Peyer's patch (tissue), 4 donors: ENCODE results near the gene ARL4A. TPM values are rescaled to one million over a fixed set of nuclear protein-coding genes. Genes with fewer than 3 reads are reported as not detected.
"Not testable (repeated sequence)": the region's sequence is repeated elsewhere in the genome, so short reads cannot be mapped to it uniquely, and the experiment has no call there.

Experiments
- DNase-seq, 3 donors: peaks; one replicate each; pipeline ENCODE4 v3.0.0-alpha.2; 2017 to 2019
- H3K27ac ChIP-seq, 4 donors: fragments of 200-600 bp; sonication (generic); one replicate each; pipeline ENCODE4 v1.5.1; 2016 to 2019
- H3K27me3 ChIP-seq, 2 donors: fragments of 200-600 bp; sonication (generic); one replicate each; pipeline ENCODE4 v1.5.1; 2019
- H3K36me3 ChIP-seq, 3 donors: fragments of 200-600 bp; sonication (generic); one replicate each; pipeline ENCODE4 v1.5.1; 2016 to 2019
- H3K4me1 ChIP-seq, 4 donors: fragments of 200-600 bp; sonication (generic); one replicate each; pipeline ENCODE4 v1.5.1; 2016 to 2019
- H3K4me3 ChIP-seq, 4 donors: fragments of 200-600 bp; sonication (generic); 1 replicate in 3 of 4; 2 replicates in 1 of 4; pipeline ENCODE4 v1.5.1; 2016 to 2019; ENCODE audit warnings: mild to moderate bottlenecking in 1 of 4
- H3K9me3 ChIP-seq, 4 donors: fragments of 200-600 bp; sonication (generic); one replicate each; pipeline ENCODE4 v1.5.1; 2016 to 2019; ENCODE audit warnings: mild to moderate bottlenecking in 1 of 4
- CTCF ChIP-seq, 6 experiments: fragments of 450-650 bp in 4 of 6; fragments of 200-600 bp in 2 of 6; sonication (generic) in 1 of 6; IDR thresholded peaks; one replicate each; pipeline ENCODE4 v1.5.1; 2017 to 2019; ENCODE audit warnings: antibody characterized with exemption in 6 of 6, mild to moderate bottlenecking in 3 of 6, moderate library complexity in 1 of 6
- POLR2A ChIP-seq, 2 donors: fragments of 450-650 bp; IDR thresholded peaks; one replicate each; pipeline ENCODE4 v1.5.1; 2017; ENCODE audit warnings: antibody characterized with exemption in 2 of 2, mild to moderate bottlenecking in 2 of 2, moderate library complexity in 2 of 2
- total RNA-seq, 4 donors: library from RNA; depleted of rRNA; stranded (reverse); fragments of >200 nt; gene quantifications; one replicate each; pipeline ENCODE4 v1.1.0, GENCODE V29; 2016

Gene ARL4A
- total RNA-seq, 4 donors from 2014 or later, result 35.5 to 112 (median 85.6) TPM

- TF ChIP-seq CTCF (IDR thresholded peaks at IDR 0.05) (no peak), POLR2A (IDR thresholded peaks at IDR 0.05) (no peak)
- no peak for DNase-seq
Observed at GRCh38 chr7:12661581-12661980, 25.9 kb upstream of the ARL4A start.

GRCh38 chr7:12670000-12670729 is 17.3 kb upstream of the ARL4A start:
- Histone ChIP-seq H3K4me3 (no peak overlapping the region), H3K36me3 (no peaks in the 10 kb centered on the region), H3K27ac (peak overlapping the region in 1 of 4 donors; percentile 51), H3K4me1 (no peaks in the 10 kb centered on the region), H3K9me3 (no peaks in the 10 kb centered on the region), H3K27me3 (no peaks in the 10 kb centered on the region)
- TF ChIP-seq POLR2A (IDR thresholded peaks at IDR 0.05) (no peak), CTCF (IDR thresholded peaks at IDR 0.05) (no peak)
- DNase-seq, result no peak

More at GRCh38 chr7:12661581-12661980, 25.9 kb upstream of the ARL4A start:
- H3K4me1 ChIP-seq, result no peaks in the 10 kb centered on the region
- H3K27ac ChIP-seq, result no peak overlapping the region
- H3K4me3 ChIP-seq, result no peak overlapping the region
- no peaks in the 10 kb centered on the region for H3K27me3 ChIP-seq
- no peaks in the 10 kb centered on the region for H3K9me3 ChIP-seq
- H3K36me3 ChIP-seq, result no peaks in the 10 kb centered on the region

GRCh38 chr7:12670743-12671520 is 16.5 kb upstream of the ARL4A start:
- no peaks in the 10 kb centered on the region for H3K36me3 ChIP-seq
- peak overlapping the region in 1 of 4 donors; percentile 51 for H3K27ac ChIP-seq
- H3K4me1 ChIP-seq, result no peaks in the 10 kb centered on the region

GRCh38 chr7:12673436-12673835 is 14.0 kb upstream of the ARL4A start:
- not testable (repeated sequence) for H3K4me1 ChIP-seq, DNase-seq, H3K9me3 ChIP-seq, H3K27me3 ChIP-seq, H3K27ac ChIP-seq, H3K36me3 ChIP-seq, H3K4me3 ChIP-seq

More at GRCh38 chr7:12670743-12671520, 16.5 kb upstream of the ARL4A start:
- Histone ChIP-seq H3K4me3 (no peak overlapping the region), H3K27me3 (no peaks in the 10 kb centered on the region), H3K9me3 (no peaks in the 10 kb centered on the region)
- TF ChIP-seq POLR2A (IDR thresholded peaks at IDR 0.05) (no peak), CTCF (IDR thresholded peaks at IDR 0.05) (no peak)
- DNase-seq, result no peak

DNA sequence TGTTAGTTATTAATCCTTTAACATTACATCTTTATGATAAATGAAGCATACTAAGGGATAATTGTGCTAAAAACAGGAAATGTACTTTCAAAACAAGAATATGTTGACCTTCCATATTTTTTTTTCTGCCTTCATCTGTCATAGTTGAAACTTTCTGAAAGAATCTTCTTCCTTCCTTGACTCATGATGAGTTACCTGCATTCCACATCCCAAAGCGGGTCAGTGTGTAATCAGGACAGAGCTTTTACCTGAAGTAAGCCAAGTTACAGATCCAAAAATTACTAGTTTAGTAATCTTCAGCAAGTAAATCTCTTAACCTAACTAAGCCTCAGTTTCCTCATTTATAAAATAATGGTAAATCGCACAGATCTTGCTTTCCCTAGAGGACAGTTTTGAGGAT is 13.4 kb upstream of the ARL4A start:
- Histone ChIP-seq H3K9me3 (no peaks in the 10 kb centered on the region), H3K36me3 (no peaks in the 10 kb centered on the region), H3K27me3 (no peaks in the 10 kb centered on the region), H3K4me1 (no peaks in the 10 kb centered on the region), H3K27ac (no peak overlapping the region), H3K4me3 (no peak overlapping the region)
- DNase-seq, result no peak
- TF ChIP-seq CTCF (IDR thresholded peaks at IDR 0.05), result no peak

DNA sequence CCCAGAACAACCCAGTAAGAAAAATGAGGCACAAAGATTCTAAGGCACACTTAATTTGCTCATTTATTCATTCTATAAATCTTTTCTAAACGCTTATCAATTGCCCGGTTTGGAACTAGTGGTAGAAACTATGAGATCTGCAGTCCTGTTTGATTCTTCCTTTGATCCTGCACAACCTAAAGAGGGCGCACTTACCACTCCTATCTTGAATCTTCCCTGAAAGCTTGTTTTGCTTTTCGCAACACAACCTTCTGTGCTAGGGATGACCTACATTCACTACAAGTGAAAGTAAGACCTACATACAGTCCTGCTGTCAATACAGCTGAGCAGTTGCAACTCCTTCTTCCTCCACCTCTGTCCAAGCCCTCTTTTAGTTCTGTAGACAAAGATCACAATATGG is 12.6 kb upstream of the ARL4A start:
- H3K27me3 ChIP-seq, result no peaks in the 10 kb centered on the region
- peak in 1 of 3 donors; percentile 54 for DNase-seq
- H3K4me3 ChIP-seq, result no peak overlapping the region
- H3K9me3 ChIP-seq, result no peaks in the 10 kb centered on the region
- no peak for TF ChIP-seq POLR2A (IDR thresholded peaks at IDR 0.05)
- TF ChIP-seq CTCF (IDR thresholded peaks at IDR 0.05), result peak in 5 of 6 experiments; percentile 8 to 70 (median 45)
- H3K27ac ChIP-seq, result no peak overlapping the region
- no peaks in the 10 kb centered on the region for H3K36me3 ChIP-seq
- H3K4me1 ChIP-seq, result no peaks in the 10 kb centered on the region
